OCI-LY3 (cell line): Measurements from ENCODE around the gene RELT.

Experiments
- H2AFZ ChIP-seq: fragments of 200-600, 300-600 bp; shearing (Covaris generic); 2 replicates; pipeline ENCODE4 v1.6.0; 2014; ENCODE audit warnings: antibody characterized with exemption, low read depth, low read length
- H3K27ac ChIP-seq: fragments of 200-600, 300-600 bp; sonication (generic); 2 replicates; pipeline ENCODE4 v1.5.1; 2014; ENCODE audit warnings: mild to moderate bottlenecking, low read length, moderate library complexity, mixed read lengths
- H3K27me3 ChIP-seq: fragments of 200-600, 300-600 bp; sonication (generic); 2 replicates; pipeline ENCODE4 v1.6.1; 2014; ENCODE audit warnings: low read depth, low read length, mixed read lengths
- H3K36me3 ChIP-seq: fragments of 200-600, 300-600 bp; sonication (generic); replicated peaks from 2 replicates; pipeline ENCODE3; 2014; ENCODE audit warnings: low read depth, low read length, mixed read lengths
- H3K4me1 ChIP-seq: fragments of 300-600, 200-600 bp; sonication (generic); 2 replicates; pipeline ENCODE4 v1.6.1; 2014; ENCODE audit warnings: low read length, mixed read lengths
- H3K4me2 ChIP-seq: fragments of 200-600, 300-600 bp; sonication (generic); 2 replicates; pipeline ENCODE4 v1.6.1; 2014; ENCODE audit warnings: low read length, mixed read lengths
- H3K4me3 ChIP-seq: fragments of 300-600, 200-600 bp; sonication (generic); 2 replicates; pipeline ENCODE4 v1.5.1; 2014; ENCODE audit warnings: antibody characterized with exemption, mild to moderate bottlenecking, low read length, moderate library complexity
- H3K79me2 ChIP-seq: fragments of 300-600, 200-600 bp; shearing (Covaris generic); 2 replicates; pipeline ENCODE4 v1.6.1; 2014; ENCODE audit warnings: mild to moderate bottlenecking, low read length, mixed read lengths
- H3K9ac ChIP-seq: fragments of 300-600, 200-600 bp; shearing (Covaris generic); 2 replicates; pipeline ENCODE4 v1.6.0; 2014; ENCODE audit warnings: mild to moderate bottlenecking, low read length, moderate library complexity
- H3K9me3 ChIP-seq: fragments of 200-600, 300-600 bp; shearing (Covaris generic); 2 replicates; pipeline ENCODE4 v1.6.1; 2014; ENCODE audit warnings: low read length, mixed read lengths; ENCODE audit not compliant: insufficient read depth
- H4K20me1 ChIP-seq: fragments of 200-600, 300-600 bp; sonication (generic); 2 replicates; pipeline ENCODE4 v1.6.1; 2016; ENCODE audit warnings: low read length, mixed read lengths; ENCODE audit not compliant: insufficient read depth
- CTCF ChIP-seq: fragments of 200-600, 300-600 bp; sonication (generic); IDR thresholded peaks from 2 replicates; pipeline ENCODE4 v1.5.1; 2014; ENCODE audit warnings: antibody characterized with exemption, low read length, low read depth
- EZH2phosphoT487 ChIP-seq: fragments of 200-600 bp; shearing (Covaris generic); IDR thresholded peaks from 2 replicates; pipeline ENCODE4 v1.6.1; 2018; ENCODE audit warnings: antibody characterized with exemption, mixed run types, low read depth

RELT gene

GRCh38 chr11:73345481-73346160 lies 30.6 kb upstream of the RELT start:
- Histone ChIP-seq H3K9me3 (no peaks in the 10 kb centered on the region), H2AFZ (no peak overlapping the region), H3K4me1 (peaks cover under 1% of the 10 kb centered on the region), H3K27me3 (peaks cover 7% of the 10 kb centered on the region; the same call in 1 of the 2 replicates), H3K4me3 (no peak overlapping the region), H3K27ac (no peak overlapping the region), H3K4me2 (no peak overlapping the region), H3K9ac (no peak overlapping the region), H4K20me1 (no peaks in the 10 kb centered on the region), H3K36me3 (no peaks in the 10 kb centered on the region), H3K79me2 (no peaks in the 10 kb centered on the region)
- TF ChIP-seq CTCF (no peak), EZH2phosphoT487 (no peak)

GRCh38 chr11:73346186-73346935 lies 29.8 kb upstream of the RELT start:
- no peaks in the 10 kb centered on the region for H4K20me1 ChIP-seq
- no peak overlapping the region for H3K4me3 ChIP-seq
- H3K27ac ChIP-seq: no peak overlapping the region
- no peak for TF ChIP-seq CTCF
- no peak for TF ChIP-seq EZH2phosphoT487
- no peak overlapping the region for H3K9ac ChIP-seq
- peaks cover 4% of the 10 kb centered on the region for H3K4me1 ChIP-seq
- H3K9me3 ChIP-seq: no peaks in the 10 kb centered on the region
- no peaks in the 10 kb centered on the region for H3K79me2 ChIP-seq
- H3K4me2 ChIP-seq: no peak overlapping the region
- H3K36me3 ChIP-seq: no peaks in the 10 kb centered on the region
- H3K27me3 ChIP-seq: peaks cover 7% of the 10 kb centered on the region; the same call in 1 of the 2 replicates
- no peak overlapping the region for H2AFZ ChIP-seq

GRCh38 chr11:73347067-73347466 lies 29.1 kb upstream of the RELT start:
- H3K4me1 ChIP-seq: peaks cover 4% of the 10 kb centered on the region
- no peaks in the 10 kb centered on the region for H4K20me1 ChIP-seq
- H3K4me3 ChIP-seq: no peak overlapping the region
- TF ChIP-seq CTCF (no peak), EZH2phosphoT487 (no peak)
- no peak overlapping the region for H3K9ac ChIP-seq
- no peak overlapping the region for H3K27ac ChIP-seq
- no peaks in the 10 kb centered on the region for H3K9me3 ChIP-seq
- H3K79me2 ChIP-seq: no peaks in the 10 kb centered on the region
- no peak overlapping the region for H3K4me2 ChIP-seq
- peaks cover 7% of the 10 kb centered on the region; the same call in 1 of the 2 replicates for H3K27me3 ChIP-seq
- no peaks in the 10 kb centered on the region for H3K36me3 ChIP-seq
- H2AFZ ChIP-seq: no peak overlapping the region

GRCh38 chr11:73348838-73349237 lies 27.4 kb upstream of the RELT start:
- TF ChIP-seq CTCF (no peak), EZH2phosphoT487 (no peak)
- no peak overlapping the region for H3K9ac ChIP-seq
- no peak overlapping the region for H3K4me2 ChIP-seq
- H3K4me3 ChIP-seq: no peak overlapping the region
- peaks cover 4% of the 10 kb centered on the region for H3K4me1 ChIP-seq
- peaks cover 7% of the 10 kb centered on the region; the same call in 1 of the 2 replicates for H3K27me3 ChIP-seq
- H3K27ac ChIP-seq: no peak overlapping the region
- no peaks in the 10 kb centered on the region for H3K36me3 ChIP-seq
- H2AFZ ChIP-seq: no peak overlapping the region
- no peaks in the 10 kb centered on the region for H3K9me3 ChIP-seq
- no peaks in the 10 kb centered on the region for H4K20me1 ChIP-seq
- no peaks in the 10 kb centered on the region for H3K79me2 ChIP-seq
